Tibial artery (tissue), 4 donors: ENCODE measurements around the gene KIAA0319L.

Experiments
- DNase-seq, 2 donors: peaks; one replicate each; pipeline ENCODE4 v3.0.0-alpha.2; 2019
- H3K27ac ChIP-seq, 2 donors: fragments of 200-600 bp; sonication (generic) in 1 of 2; 1 replicate in 1 of 2; 2 replicates in 1 of 2; pipeline ENCODE4 v1.5.1; 2018 to 2019; ENCODE audit warnings: mild to moderate bottlenecking in 1 of 2
- H3K27me3 ChIP-seq, 2 donors: fragments of 200-600 bp; sonication (generic) in 1 of 2; one replicate each; pipeline versions ENCODE4 v1.5.1 to v1.6.0; 2016 to 2019
- H3K36me3 ChIP-seq, 3 donors: fragments of 200-600 bp; sonication (generic) in 2 of 3; one replicate each; pipeline ENCODE4 v1.5.1; 2016 to 2019; ENCODE audit warnings: mild to moderate bottlenecking in 2 of 3
- H3K4me1 ChIP-seq, 4 donors: fragments of 200-600 bp; sonication (generic) in 2 of 4; 1 replicate in 3 of 4; 2 replicates in 1 of 4; pipeline ENCODE4 v1.5.1; 2016 to 2019
- H3K4me3 ChIP-seq, 2 donors: fragments of 200-600 bp; sonication (generic) in 1 of 2; 1 replicate in 1 of 2; 2 replicates in 1 of 2; pipeline ENCODE4 v1.5.1; 2018 to 2019; ENCODE audit warnings: mild to moderate bottlenecking in 2 of 2
- H3K9me3 ChIP-seq, 3 donors: fragments of 200-600 bp; sonication (generic) in 1 of 3; one replicate each; pipeline ENCODE4 v1.5.1; 2016 to 2019
- intact Hi-C: fragments of 100-400 bp; cut with DNase I; formaldehyde crosslinking; loops from one replicate; pipeline ENCODE4 v1.15.0; 2023; ENCODE audit warnings: low total_unique reads
- TF ChIP-seq, protein P1 (sequence below), 2 experiments: fragments of 200-600 bp in 1 of 2; fragments of 450-650 bp in 1 of 2; IDR thresholded peaks; one replicate each; pipeline ENCODE4 v1.5.1; 2017 to 2019; ENCODE audit warnings: antibody characterized with exemption in 2 of 2, mild to moderate bottlenecking in 1 of 2, moderate library complexity in 1 of 2

Gene KIAA0319L

DNA sequence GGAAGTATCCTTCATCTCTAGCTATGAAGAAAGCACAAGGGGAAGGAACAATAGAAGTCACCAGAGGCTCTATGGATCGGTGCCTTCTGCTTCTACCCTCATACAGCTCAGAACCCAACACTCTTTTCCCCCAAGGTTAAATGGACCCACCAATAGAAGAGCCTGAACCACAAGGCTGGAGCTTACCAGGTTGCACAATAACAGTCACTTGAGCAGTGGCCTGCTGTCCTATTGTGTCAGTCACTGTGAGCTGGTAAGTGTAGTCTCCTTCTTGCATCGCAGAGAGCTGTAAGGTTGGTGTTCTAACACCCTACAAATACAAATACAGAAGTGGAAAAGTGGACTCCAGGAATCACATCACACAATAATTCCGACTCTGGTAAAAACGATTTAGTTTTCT lies 103.0 kb downstream of the KIAA0319L start:
- H3K4me1 ChIP-seq = peaks cover 0 to 27% (median 25%) of the 10 kb centered on the region in 4 donors
- no peaks in the 10 kb centered on the region for H3K9me3 ChIP-seq
- DNase-seq = no peak
- peaks cover 15 to 56% (median 25%) of the 10 kb centered on the region in 3 donors for H3K36me3 ChIP-seq
- H3K4me3 ChIP-seq = no peak overlapping the region
- TF ChIP-seq, protein P1, sequence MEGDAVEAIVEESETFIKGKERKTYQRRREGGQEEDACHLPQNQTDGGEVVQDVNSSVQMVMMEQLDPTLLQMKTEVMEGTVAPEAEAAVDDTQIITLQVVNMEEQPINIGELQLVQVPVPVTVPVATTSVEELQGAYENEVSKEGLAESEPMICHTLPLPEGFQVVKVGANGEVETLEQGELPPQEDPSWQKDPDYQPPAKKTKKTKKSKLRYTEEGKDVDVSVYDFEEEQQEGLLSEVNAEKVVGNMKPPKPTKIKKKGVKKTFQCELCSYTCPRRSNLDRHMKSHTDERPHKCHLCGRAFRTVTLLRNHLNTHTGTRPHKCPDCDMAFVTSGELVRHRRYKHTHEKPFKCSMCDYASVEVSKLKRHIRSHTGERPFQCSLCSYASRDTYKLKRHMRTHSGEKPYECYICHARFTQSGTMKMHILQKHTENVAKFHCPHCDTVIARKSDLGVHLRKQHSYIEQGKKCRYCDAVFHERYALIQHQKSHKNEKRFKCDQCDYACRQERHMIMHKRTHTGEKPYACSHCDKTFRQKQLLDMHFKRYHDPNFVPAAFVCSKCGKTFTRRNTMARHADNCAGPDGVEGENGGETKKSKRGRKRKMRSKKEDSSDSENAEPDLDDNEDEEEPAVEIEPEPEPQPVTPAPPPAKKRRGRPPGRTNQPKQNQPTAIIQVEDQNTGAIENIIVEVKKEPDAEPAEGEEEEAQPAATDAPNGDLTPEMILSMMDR (IDR thresholded peaks at IDR 0.05) = no peak
- no peaks in the 10 kb centered on the region for H3K27me3 ChIP-seq
- H3K27ac ChIP-seq = no peak overlapping the region
- intact Hi-C loops = loop anchor here (5.0 kb wide), 1 partner anchor 263 kb away; the partner anchor contains the start of gene C1orf216

DNA sequence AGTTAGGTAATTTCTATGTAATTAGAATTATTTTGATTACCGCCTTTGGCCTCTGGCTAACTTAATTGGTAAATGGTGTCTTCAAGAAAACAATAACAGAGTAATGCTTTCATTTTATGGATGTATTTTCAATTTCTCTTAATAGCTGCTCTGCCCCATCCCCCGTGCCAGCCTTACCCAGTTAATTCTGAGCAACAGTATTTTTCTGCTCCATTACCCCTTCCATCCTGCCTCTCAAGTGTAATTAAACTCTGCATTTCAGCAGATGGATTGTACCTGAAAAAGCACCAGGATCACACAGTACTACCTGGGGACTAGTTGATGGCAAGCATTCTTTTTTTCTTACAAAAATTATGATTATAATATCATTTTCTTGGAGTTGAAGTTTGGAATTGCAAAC lies 104.2 kb downstream of the KIAA0319L start:
- peaks cover 23 to 56% (median 36%) of the 10 kb centered on the region in 3 donors for H3K36me3 ChIP-seq
- no peak overlapping the region for H3K27ac ChIP-seq
- no peaks in the 10 kb centered on the region for H3K9me3 ChIP-seq
- no peaks in the 10 kb centered on the region for H3K27me3 ChIP-seq
- no peak overlapping the region for H3K4me3 ChIP-seq
- intact Hi-C loops = loop anchor here (5.0 kb wide), 1 partner anchor 264 kb away; the partner anchor contains the start of gene C1orf216
- TF ChIP-seq, protein P1 (IDR thresholded peaks at IDR 0.05) = no peak
- H3K4me1 ChIP-seq = peaks cover 0 to 27% (median 25%) of the 10 kb centered on the region in 4 donors
- DNase-seq = no peak

DNA sequence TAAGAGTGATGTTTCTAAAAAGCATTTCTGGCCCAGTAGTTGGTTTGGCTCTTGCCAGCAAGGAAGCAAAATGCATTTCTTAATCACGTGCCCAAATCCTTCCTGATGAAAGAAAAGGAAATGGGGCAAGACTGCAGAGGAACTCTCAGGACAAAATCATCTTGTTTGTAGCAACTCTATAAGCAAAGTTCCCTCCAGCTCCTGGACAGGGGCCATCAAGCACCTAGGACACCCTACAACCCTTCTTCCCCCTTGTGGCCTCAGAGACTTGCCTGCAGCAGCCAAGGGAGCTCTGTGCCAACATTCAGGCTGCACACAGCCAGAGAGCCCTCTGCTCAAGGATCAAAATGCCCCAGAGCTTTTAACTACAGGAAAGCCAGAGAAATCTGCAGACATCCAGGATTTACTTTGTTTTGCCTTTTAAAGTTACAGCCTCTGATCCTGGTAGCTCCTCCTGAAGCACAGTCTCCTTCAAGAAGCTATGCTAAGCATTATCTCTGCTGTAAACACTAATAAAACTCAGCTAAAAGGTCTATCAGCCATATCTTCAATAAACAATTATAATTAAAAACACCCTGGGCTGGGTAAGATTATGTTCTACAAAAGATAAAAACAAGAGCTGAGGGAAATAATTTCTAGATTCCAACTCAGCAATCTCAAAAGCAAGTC lies 105.0 kb downstream of the KIAA0319L start:
- H3K27ac ChIP-seq = peak overlapping the region; percentile 33 to 48
- H3K36me3 ChIP-seq = peaks cover 31 to 56% (median 44%) of the 10 kb centered on the region in 3 donors

DNA sequence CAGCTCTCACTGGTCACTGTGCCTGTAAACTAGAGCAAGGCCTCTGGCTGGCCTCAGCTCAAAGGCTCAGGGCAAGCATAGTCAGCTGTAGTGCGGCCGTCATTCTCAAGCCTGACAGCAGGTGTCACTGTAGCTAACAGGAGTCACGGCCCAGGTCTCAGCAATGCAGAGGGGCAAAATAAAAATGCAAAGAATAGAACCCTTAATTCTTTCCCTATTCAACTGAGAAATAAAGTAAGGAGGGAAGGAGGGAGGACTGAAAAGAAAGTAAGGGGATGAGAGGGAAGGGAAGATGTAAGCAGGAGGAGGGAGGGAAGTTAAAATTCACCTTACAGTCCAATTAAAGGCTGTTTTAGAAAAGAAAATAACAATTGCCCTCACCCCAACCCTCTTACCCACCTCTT lies 106.1 kb downstream of the KIAA0319L start:
- intact Hi-C loops = loop anchor here (2.0 to 5.0 kb wide), 2 partner anchors 110 to 266 kb away; partner anchors contain the start of gene C1orf216
- no peaks in the 10 kb centered on the region for H3K27me3 ChIP-seq
- H3K4me3 ChIP-seq = no peak overlapping the region
- no peak overlapping the region for H3K27ac ChIP-seq
- H3K4me1 ChIP-seq = peaks cover 0 to 27% (median 25%) of the 10 kb centered on the region in 4 donors
- peak; percentile 81 to 88 for DNase-seq
- H3K9me3 ChIP-seq = no peaks in the 10 kb centered on the region
- peaks cover 32 to 63% (median 46%) of the 10 kb centered on the region in 3 donors for H3K36me3 ChIP-seq
- TF ChIP-seq, protein P1 (IDR thresholded peaks at IDR 0.05) = peak; percentile 81 to 82

More for the DNA sequence above, 105.0 kb downstream of the KIAA0319L start:
- TF ChIP-seq, protein P1 (IDR thresholded peaks at IDR 0.05) = no peak
- Histone ChIP-seq H3K27me3 (no peaks in the 10 kb centered on the region), H3K9me3 (no peaks in the 10 kb centered on the region), H3K4me1 (peaks cover 0 to 27% (median 25%) of the 10 kb centered on the region in 4 donors), H3K4me3 (no peak overlapping the region)
- peak; percentile 51 to 71 for DNase-seq
- intact Hi-C loops = loop anchor here (5.0 kb wide), 1 partner anchor 265 kb away; the partner anchor contains the start of gene C1orf216

DNA sequence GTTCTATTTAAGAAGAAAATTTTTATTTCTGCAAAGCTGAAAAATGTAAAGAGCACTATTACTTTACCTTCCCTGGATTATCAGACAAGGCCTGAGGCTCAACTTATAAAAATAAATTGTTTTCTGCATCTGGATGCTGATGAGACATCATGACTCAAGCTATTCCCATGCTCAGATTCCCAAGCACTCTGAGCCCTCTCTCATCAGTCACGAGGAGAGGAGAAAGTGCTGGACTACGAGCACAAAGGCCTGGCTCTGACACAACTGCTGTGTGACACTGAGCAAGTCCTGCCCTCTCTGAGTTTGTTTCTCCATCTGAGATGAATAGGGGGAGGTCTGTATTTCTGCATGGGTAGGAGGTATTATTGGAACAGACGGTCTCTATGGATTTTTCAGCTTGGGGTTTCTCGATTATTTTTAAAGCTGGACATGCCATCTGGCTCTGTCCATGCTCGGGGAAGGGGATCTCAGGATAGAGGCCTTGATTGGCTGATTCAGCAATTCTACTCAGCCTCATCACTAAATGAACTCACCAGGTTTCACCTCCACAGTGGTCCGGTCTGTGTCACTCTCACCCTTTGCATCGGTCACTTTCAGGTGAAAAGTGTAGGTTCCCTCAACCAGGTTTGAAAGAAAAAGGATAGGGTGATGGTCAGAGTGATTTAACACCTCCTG lies 107.7 kb downstream of the KIAA0319L start:
- no peak for DNase-seq
- no peaks in the 10 kb centered on the region for H3K9me3 ChIP-seq
- H3K27me3 ChIP-seq = no peaks in the 10 kb centered on the region
- H3K4me3 ChIP-seq = no peak overlapping the region
- peaks cover 39 to 77% (median 62%) of the 10 kb centered on the region in 3 donors for H3K36me3 ChIP-seq
- H3K4me1 ChIP-seq = peaks cover 0 to 21% (median 20%) of the 10 kb centered on the region in 4 donors
- TF ChIP-seq, protein P1 (IDR thresholded peaks at IDR 0.05) = no peak
- intact Hi-C loops = loop anchor here (2.0 to 5.0 kb wide), 2 partner anchors 111 to 268 kb away; partner anchors contain the start of gene C1orf216
- H3K27ac ChIP-seq = no peak overlapping the region
